Measurements from ENCODE around the gene STAMBPL1.

The STAMBPL1 gene

DNA sequence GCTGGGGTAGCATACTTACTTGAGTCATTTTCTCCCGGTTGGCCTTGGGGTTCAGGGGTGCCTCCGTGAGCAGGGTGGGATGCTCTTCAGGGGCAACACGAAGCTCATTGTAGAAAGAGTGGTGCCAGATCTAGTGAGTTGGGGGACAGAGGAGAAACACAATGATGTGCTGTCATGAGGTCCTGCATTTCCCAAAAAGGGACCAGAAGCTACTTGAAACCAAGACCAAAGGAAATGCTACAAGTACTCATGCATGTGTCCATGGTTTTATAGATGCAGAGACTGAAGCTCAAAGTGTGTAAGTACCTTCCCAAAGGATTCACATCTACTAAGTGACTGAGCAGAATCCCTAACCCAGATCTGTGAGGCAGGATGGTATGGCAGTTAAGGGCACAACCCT is 63.7 kb downstream of the STAMBPL1 start:
- in situ Hi-C loops (cut with MboI; ENCODE audit: low sequenced_read_pairs), result loop anchor here (25.0 kb wide), 1 partner anchor 269 kb away; the partner anchor contains the start of gene CH25H

DNA sequence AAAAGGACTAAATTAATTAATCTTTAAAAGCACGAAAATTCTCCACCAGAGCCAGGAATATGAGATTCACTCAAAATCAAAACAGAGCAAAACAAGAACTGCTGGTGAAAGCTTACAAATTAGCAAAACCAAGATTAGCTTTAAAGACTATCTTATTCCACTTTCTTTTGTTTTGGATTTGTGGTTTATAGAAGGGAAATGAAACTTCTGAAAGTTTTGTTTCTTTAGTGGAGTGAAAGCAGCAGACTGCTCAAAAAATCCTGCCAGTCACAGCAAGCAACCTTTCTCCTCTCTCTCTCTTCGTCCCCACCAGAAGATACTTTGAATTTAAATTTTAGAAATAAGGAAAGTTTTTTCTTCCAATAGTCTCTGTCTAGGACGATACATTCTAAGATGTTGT is 64.8 kb downstream of the STAMBPL1 start:
- in situ Hi-C loops (cut with MboI; ENCODE audit: low sequenced_read_pairs), result loop anchor here (25.0 kb wide), 1 partner anchor 267 kb away; the partner anchor contains the start of gene CH25H

DNA sequence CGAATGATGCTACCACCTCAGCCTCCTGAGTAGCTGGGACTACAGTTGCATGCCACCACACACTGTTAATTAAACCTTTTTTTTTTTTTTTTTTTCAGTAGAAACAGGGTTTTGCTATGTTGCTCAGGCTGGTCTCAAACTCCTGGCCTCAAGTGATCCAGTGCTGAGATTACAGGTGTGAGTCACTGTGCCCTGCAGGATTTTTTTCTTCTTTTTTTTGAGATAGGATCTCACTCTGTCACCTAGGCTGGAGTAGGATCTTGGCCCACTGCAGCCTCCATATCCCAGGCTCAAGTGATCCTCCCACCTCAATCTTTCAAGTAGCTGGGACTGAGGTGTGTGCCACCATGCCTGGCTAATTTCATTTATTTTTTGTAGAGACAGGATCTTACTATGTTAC is 66.2 kb downstream of the STAMBPL1 start:
- in situ Hi-C loops (cut with MboI; ENCODE audit: low sequenced_read_pairs), result loop anchor here (25.0 kb wide), 1 partner anchor 266 kb away; the partner anchor contains the start of gene CH25H

DNA sequence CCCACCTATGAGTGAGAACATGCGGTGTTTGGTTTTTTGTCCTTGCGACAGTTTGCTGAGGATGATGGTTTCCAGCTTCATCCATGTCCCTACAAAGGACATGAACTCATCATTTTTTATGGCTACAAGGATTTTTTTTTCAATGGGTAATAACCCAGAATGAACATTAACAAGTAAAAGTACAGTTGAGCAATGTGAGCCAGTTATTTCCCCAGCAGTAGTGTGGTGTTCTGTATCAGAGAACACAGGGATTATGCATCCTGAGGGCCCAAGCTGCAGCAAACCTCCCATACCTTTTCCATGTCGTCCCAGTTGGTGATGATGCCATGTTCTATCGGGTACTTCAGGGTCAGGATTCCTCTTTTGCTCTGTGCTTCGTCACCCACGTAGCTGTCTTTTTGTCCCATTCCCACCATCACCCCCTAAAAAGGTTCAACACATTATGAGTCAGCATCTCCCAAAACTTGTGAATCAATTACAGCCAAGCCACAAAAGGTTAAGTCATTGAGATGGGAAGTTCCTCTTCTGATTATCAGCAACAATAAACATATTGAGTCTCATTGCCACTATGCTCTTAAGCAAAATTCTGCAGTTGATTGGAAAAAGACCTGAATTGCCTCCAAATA is 67.0 kb downstream of the STAMBPL1 start:
- in situ Hi-C loops (cut with MboI; ENCODE audit: low sequenced_read_pairs), result loop anchor here (25.0 kb wide), 1 partner anchor 265 kb away; the partner anchor contains the start of gene CH25H

DNA sequence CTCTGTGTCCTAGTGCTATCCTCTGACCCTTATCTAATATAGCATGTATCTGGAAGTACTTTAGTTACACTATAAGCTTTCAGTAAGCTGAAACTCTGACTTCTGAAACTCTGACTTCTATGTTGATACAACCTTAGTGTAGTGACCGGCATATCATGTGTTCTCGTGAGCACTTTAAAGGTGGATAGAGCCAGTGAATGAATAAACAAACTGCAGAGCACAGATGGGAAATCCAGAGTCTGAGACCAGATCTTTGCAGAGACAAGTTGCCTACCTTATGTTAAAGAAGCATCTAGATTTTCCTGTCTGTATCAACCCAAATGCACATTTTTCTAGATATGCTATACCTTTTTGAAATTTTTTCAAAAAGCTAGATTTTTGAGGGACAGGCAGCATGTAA is 69.0 kb downstream of the STAMBPL1 start:
- in situ Hi-C loops (cut with MboI; ENCODE audit: low sequenced_read_pairs), result loop anchor here (25.0 kb wide), 1 partner anchor 263 kb away; the partner anchor contains the start of gene CH25H

DNA sequence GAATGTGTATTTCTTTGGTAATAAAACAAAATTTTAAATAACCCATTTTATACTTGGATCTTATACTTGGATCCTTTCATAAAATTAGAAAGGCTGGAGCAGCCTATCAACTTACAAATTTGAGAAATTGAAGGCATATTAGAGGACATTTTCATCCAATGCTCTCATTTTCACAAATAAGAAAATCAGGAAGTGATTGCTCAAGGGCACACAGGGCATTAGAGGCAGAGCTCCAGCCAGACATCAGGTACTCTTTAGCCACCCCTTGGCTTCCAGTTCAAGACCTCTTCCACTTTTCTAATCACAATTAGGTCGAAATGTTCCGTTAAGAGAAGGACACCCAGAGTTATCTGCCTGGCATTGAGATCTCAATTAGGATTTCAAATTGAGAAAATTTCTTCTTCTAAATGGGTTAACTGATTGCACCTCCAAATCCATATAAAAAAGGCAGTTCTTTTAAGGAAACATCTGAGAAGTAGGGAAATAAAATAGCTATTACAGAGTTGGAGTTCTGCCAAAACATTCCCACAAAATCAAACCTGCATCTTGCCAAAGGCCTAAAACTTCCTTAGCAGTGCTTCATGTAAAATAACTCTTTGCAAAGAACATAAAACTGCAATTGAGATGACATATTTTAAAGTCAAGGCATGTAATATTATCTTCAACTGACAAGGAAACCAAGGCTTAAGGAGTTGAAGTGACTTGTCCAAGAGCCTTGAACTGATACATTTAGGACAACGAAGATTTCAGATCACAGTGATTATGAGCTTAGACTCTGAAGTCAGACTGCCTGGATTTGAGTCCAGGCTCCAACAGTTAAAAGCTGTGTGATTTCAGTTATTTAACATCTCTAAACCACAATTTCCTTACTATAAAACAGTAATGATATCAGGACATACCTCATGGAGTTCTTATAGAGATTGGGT is 70.1 kb downstream of the STAMBPL1 start:
- in situ Hi-C loops (cut with MboI; ENCODE audit: low sequenced_read_pairs), result loop anchor here (25.0 kb wide), 1 partner anchor 262 kb away; the partner anchor contains the start of gene CH25H

DNA sequence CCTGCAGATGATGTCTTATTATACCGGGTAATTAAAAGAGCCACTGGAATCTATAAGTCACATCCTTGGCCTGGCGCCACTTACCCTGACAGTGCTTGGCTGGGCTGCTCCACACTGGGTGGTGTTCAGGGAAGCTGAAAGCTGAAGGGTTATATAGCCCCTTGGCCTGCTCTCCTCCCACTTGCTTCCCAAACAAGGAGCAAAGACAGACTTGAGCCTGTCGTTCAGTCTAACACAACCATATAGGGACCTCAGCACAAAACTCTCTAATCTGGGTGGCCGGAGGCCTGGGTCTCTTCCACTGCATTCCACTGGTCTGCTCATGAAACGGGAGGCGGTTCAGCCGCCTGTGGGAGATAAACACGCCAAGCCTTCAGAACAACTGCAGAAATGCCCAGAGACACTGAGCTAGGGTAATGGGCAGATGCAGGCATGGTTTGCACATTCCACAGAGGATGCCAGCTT is 72.6 kb downstream of the STAMBPL1 start, which contains the start of gene ACTA2:
Gene ACTA2 (minus strand): TSS at position 127 of the 465 bp plus-strand sequence. CDS start 3,843 bp downstream, outside the sequence.
- in situ Hi-C loops (cut with MboI; ENCODE audit: low sequenced_read_pairs), result no loop called here

DNA sequence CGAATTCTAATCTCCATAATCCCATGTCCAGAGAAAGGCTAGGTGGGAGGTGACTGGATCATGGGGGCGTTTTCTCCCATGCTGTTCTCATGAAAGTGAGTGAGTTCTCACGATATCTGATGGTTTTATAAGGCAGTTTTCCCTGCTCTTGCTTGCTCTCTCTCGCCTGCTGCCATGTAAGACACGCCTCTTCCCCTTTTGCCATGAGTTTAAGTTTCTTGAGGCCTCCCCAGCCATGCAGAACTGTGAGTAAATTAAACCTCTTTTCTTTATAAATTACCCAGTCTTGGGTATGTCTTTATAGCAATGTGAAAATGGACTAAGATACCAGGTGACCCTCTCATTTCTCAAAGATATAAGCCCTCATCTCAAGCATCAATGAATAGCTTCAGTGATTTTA is 73.6 kb downstream of the STAMBPL1 start:
- in situ Hi-C loops (cut with MboI; ENCODE audit: low sequenced_read_pairs), result no loop called here

DNA sequence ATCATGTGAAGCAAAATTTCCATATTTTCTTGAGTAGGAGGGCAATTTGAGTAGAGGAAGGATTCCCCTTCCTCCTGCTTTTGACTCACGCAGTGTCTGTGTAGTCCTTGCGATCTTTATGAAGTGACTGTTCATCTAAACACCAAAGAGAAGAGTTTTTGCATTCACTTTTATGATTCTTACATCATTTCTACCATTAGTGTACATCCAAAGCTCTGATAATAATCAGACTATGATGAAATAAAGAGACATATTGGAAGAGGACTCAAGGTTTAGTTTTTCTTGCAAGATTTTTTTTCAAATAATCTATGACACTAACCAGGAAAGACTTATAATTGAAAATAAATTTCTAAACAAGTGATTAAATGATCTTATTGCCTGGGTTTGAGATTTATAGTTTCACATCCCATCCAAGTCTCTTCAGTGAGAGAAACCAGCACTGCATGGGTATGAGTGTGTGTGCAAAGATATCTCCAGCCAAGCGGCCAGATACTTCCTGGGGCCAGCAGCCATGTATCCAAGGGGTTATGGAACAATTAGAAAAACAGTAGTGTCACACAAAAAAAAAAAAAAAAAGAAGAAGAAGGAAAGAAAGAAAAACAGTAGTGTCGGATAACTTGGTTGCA is 74.5 kb downstream of the STAMBPL1 start:
- in situ Hi-C loops (cut with MboI; ENCODE audit: low sequenced_read_pairs), result no loop called here

DNA sequence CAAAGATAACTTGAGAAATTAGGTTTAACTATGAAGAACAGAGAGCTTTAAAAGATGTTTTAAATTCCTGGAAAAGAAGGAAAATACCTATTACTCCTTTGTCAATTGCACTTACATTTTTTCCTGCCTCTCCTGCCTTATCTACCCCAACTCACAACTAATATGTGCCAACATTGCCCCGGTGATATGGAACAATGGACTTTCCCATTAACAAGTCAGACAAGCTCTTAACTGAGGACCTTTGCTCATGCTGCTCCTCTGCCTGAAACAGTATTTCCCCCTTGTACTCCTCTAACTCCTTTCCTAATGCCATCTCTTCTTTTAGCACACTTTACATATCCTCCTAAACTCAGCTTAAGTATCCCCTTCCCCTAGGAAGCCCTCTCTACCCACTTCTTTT is 77.3 kb downstream of the STAMBPL1 start:
- in situ Hi-C loops (cut with MboI; ENCODE audit: low sequenced_read_pairs), result no loop called here

DNA sequence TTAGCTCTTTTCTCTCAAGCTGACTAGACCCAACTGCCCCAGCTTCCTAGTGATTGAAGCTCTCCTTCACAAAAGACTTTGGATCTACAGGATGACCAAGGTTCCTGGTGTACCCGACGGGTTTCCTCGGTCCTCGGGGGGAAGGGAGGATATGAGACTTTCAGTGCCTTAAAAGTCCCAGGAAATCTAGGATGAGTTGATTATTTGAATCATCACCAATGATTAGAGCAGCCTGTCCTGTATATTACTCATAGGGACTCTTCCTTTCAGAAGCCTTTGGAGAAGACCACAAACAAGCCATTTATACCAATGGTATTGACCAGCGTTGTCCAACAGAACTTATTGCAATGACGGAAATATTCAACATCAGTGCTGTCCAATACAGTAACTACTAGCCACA is 78.7 kb downstream of the STAMBPL1 start:
- in situ Hi-C loops (cut with MboI; ENCODE audit: low sequenced_read_pairs), result no loop called here

DNA sequence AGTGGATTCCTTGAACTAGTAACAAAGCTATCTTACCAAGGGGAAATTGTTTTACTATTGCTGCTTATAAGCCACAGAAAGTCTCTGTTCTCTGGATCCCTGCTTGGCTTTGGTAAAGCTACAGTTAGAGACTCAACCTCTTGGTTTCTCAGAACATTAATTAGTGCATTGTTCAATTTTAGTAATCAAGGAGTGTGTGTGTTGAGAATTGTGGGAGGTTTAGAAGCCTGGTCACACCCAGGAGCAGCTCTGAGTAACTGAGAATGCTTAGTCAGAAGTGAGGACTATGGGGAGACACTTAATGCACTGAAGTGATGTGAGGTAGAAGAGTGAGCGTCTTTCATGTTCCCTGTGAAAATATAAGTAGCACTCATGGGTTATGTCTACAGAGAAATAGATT is 80.8 kb downstream of the STAMBPL1 start:
- in situ Hi-C loops (cut with MboI; ENCODE audit: low sequenced_read_pairs), result no loop called here

DNA sequence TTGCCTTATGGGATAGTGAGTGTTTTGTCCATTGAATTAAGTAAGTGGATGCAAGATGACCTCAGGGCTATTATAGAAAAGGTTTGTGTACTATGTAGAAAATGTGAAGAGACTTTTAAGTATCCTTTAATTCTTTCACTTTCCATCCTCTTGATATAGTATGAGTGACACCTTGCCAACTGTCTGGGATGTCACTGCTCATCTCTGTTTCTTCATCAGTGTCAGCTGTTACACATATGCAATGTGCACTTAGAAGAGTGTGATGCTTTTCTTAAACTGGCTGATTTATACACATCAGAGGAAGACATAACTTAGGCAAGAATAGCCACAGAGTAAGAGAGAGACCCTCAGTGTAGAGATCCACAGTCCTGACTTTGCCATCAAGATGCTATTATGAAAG is 81.2 kb downstream of the STAMBPL1 start:
- in situ Hi-C loops (cut with MboI; ENCODE audit: low sequenced_read_pairs), result no loop called here

DNA sequence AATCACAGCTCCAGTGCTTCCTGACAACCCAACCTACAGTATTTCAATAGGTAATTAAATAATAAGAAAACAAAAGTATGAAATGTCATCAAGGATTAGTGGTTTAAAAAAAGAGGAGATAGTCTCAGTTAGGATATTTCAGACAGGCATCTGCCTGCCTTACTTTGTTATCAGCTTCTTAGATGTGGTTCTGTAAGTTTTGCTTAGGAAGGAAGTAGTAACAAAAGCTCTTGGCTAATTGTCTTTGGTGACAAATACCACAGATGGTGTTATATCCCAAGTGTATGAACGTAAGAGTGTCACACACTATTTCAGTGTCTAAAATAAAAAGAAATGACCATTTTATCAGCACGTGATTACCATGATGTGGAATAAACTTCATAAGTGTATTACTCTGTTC is 82.3 kb downstream of the STAMBPL1 start:
- in situ Hi-C loops (cut with MboI; ENCODE audit: low sequenced_read_pairs), result no loop called here

DNA sequence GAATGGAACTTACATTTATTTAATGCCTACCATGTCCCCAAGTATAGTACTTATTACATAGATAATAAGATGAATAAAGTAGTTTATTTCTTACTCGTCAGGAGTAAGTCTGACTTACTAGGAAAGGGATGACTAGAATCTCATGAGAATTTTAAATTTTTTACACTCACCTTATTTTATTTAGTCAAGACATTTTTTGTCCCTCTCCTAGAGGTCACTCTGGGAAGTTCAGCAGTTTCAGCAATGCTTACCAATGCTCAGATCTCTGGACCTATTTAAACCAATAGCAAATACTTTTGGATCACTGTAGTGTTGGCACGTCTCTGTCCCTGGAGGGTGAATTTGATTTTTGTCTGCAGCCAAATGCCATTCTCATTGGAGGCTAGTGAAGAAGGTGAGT is 83.3 kb downstream of the STAMBPL1 start:
- in situ Hi-C loops (cut with MboI; ENCODE audit: low sequenced_read_pairs), result no loop called here

DNA sequence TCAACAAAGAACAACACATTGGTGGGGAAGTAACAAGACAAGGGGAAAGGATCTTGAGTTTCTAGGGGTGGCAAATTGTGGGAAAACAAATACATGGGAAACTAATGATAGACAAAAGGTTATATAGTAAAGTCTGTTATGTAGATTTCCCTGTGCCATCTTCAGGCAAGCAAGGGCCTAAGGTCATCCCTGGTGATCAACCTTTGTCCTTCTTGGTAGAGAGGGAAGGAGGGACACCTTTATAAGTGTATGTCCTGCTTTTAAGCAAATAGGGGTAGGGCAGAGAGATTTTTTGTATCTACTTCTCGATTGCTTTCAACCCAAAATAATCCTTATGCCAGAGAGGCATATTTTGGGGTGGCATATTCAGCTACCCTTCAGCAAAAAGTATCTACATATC is 84.3 kb downstream of the STAMBPL1 start:
- in situ Hi-C loops (cut with MboI; ENCODE audit: low sequenced_read_pairs), result no loop called here

DNA sequence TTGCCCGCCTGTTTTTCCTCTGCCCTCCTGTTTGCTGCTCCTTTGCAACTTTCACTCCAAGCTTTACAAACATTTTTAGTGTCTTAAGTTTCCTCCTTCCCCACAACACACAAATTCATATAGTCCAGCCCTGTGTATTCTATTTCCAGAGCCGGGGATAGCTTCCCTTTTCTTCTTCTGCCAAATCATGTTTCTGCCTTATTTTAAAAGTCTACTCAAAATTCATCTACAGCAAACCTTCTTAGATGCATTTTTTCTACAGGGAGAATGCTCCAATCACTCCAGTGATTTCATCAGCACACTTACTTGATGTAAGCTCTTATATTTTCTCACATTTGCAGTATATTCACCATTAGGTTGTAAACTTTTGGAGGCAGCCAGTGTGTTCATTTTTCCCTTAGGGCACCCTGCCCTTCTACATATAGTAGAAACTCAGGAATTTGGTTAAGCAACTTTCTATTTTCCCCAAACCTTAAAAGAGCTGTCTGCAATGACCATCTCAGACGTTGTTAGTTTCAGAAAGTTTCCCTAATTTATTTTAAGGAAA is 84.9 kb downstream of the STAMBPL1 start:
- in situ Hi-C loops (cut with MboI; ENCODE audit: low sequenced_read_pairs), result no loop called here

DNA sequence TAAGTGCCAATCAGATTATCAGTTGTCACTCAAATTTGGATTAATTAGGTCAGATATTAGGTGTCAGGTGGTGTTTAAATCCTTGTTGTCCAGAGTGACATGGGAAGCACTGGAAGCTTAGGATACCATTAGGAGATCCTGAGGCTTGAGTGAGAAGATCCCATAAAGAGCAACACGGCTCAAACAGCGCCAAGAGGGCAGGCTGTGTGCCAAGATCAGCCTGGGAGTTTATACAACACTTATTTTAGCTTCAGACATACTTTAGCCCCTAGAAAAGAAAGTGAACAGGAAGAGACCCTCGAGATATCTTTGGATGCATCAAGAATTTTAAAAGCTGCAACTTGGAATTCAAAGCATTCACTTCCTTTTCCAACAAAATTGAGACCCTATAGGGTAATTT is 86.8 kb downstream of the STAMBPL1 start:
- in situ Hi-C loops (cut with MboI; ENCODE audit: low sequenced_read_pairs), result no loop called here

DNA sequence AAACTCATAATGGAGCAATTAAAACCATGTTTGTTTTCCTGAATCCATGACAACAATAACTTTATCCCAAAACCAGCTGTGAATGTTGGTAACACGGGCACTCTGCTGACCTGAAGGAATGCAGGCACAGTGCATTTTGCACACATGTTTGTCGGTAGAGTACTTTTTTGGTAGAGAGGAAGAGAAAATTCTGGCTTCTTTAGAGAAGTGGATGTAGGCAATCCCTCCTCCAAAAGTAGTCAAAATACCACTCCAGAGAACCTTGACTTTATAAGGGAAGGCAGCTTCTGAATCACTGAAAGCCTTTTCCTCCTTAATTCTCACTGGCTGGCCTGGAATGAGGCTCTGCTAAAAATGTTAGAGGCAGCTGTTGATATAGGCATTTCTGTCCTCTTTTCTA is 88.3 kb downstream of the STAMBPL1 start:
- in situ Hi-C loops (cut with MboI; ENCODE audit: low sequenced_read_pairs), result no loop called here

DNA sequence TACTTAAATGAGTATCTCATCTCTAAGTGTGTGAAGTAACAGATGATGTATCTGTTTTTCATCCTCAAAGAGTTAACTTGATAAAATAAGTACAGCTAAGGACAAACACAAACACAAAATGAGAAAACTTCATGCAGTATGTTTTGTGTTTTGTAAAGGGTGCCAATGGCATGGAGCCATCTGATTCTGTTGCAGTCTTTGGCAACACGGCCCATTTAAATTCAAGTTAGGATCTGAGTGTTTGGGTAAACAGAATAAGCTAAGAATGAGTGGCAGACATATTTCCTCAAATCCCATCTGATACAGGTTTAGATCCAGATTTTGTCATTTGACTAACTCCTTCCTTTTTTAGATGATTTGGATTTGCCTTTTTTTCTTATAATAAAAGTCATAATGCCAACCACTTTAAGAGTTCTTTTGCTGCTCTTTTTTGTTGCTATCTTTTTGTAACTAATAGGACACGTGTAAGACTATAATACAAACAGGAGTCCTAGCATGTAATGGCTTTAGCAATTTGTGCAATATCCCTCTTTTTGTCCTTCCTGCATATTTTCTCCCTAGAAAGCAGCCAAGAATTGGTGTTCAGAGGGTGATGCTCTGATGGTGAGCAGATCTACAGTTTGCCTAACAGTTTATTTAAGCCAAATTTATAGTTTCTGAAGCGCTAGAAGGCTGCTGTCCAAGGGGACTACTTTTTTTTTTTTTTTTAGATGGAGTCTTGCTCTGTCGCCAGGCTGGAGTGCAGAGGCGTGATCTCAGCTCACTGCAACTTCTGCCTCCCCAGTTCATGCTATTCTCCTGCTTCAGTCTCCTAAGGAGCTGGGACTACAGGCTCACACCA is 91.4 kb downstream of the STAMBPL1 start:
- in situ Hi-C loops (cut with MboI; ENCODE audit: low sequenced_read_pairs), result no loop called here
